A673 (cell line): ENCODE measurements around the gene TEX44. TPM values are rescaled to one million over a fixed set of nuclear protein-coding genes. Genes with fewer than 3 reads are reported as not detected.

ENCODE experiments used
- BruUV-seq: library from RNA; stranded (reverse); fragments of 400-500 nt; replicated peaks from 2 replicates; lab custom pipeline; 2021; lab: Mats Ljungman, UMichigan
- CTCF ChIA-PET: fragments of 300-600 bp; sonication (Branson Sonifier 250); formaldehyde crosslinking; loops from one replicate; lab custom pipeline; 2022; ENCODE audit warnings: antibody characterized with exemption; lab: Charles Lee
- POLR2A ChIA-PET: fragments of 300-600 bp; sonication (Branson Sonifier 250); formaldehyde crosslinking; loops from one replicate; lab custom pipeline; 2022; ENCODE audit warnings: antibody characterized with exemption; ENCODE audit not compliant: low non-redundant PET; lab: Charles Lee
- DNase-seq: peaks from one replicate; pipeline ENCODE4 v3.0.0-alpha.2; 2015; ENCODE audit warnings: low spot score
- H3K27ac ChIP-seq: fragments of 200-600 bp; sonication (generic); 2 replicates; pipeline ENCODE4 v1.5.1; 2016; ENCODE audit warnings: mixed run types, low read depth, mild to moderate bottlenecking, mixed read lengths, antibody characterized with exemption, low read length; ENCODE audit not compliant: poor library complexity, severe bottlenecking
- H3K27me3 ChIP-seq: fragments of 200-600 bp; sonication (generic); replicated peaks from 2 replicates; pipeline ENCODE4 v1.6.1; 2017; ENCODE audit warnings: mixed run types, low read depth, mild to moderate bottlenecking, mixed read lengths, antibody characterized with exemption, low read length; ENCODE audit not compliant: insufficient read depth, poor library complexity
- H3K36me3 ChIP-seq: fragments of 200-600 bp; sonication (generic); 2 replicates; pipeline ENCODE4 v1.6.1; 2016; ENCODE audit warnings: mixed run types, mild to moderate bottlenecking, mixed read lengths, antibody characterized with exemption, low read length; ENCODE audit not compliant: insufficient read depth, poor library complexity, severe bottlenecking
- H3K4me1 ChIP-seq: fragments of 200-600 bp; sonication (generic); 2 replicates; pipeline ENCODE4 v1.6.1; 2017; ENCODE audit warnings: mixed run types, mild to moderate bottlenecking, mixed read lengths, antibody characterized with exemption, low read length; ENCODE audit not compliant: insufficient read depth, poor library complexity, severe bottlenecking
- H3K4me3 ChIP-seq: fragments of 200-600 bp; sonication (generic); 2 replicates; pipeline ENCODE4 v1.5.1; 2016; ENCODE audit warnings: low read depth, mixed run types, mild to moderate bottlenecking, mixed read lengths, low read length; ENCODE audit not compliant: poor library complexity, severe bottlenecking
- H3K9me3 ChIP-seq: fragments of 200-600 bp; sonication (generic); 2 replicates; pipeline ENCODE4 v1.6.1; 2016; ENCODE audit warnings: mixed run types, low read depth, mild to moderate bottlenecking, mixed read lengths, antibody characterized with exemption, low read length; ENCODE audit not compliant: poor library complexity, severe bottlenecking
- CTCF ChIP-seq: fragments of 300-800, 200-600 bp; sonication (generic); conservative IDR thresholded peaks from 2 replicates; pipeline ENCODE4 v1.5.1; 2017; ENCODE audit warnings: low read depth, mild to moderate bottlenecking, antibody characterized with exemption, low read length, moderate library complexity, mixed read lengths
- EZH2 ChIP-seq: fragments of 200-600 bp; sonication (generic); IDR thresholded peaks from 2 replicates; pipeline ENCODE4 v1.6.1; 2017; ENCODE audit warnings: borderline replicate concordance, low read depth, mild to moderate bottlenecking, mixed read lengths, antibody characterized with exemption, low read length; ENCODE audit not compliant: poor library complexity, severe bottlenecking
- intact Hi-C: fragments of 100-400 bp; cut with micrococcal nuclease; formaldehyde crosslinking; loops from one replicate; pipeline ENCODE4 v1.10.0; 2022; ENCODE audit not compliant: unreplicated experiment
- total RNA-seq: library from RNA; stranded (reverse); gene quantifications from 2 replicates; pipeline ENCODE4 v1.2.3, GENCODE V29; 2021

The TEX44 gene
- total RNA-seq, 1 experiment from 2014 or later, result not detected

- no peaks in the 10 kb centered on the region for H3K27me3 ChIP-seq
- H3K27ac ChIP-seq, result peak overlapping the region; percentile 42
- no peaks in the 10 kb centered on the region for H3K9me3 ChIP-seq
- DNase-seq, result peak; percentile 84
- intact Hi-C loops, result loop anchor here (2.0 to 5.0 kb wide), 2 partner anchors 95 to 168 kb away; partner anchors contain the start of genes PDE6D and PTMA
- ChIA-PET POLR2A (no interaction called here), CTCF (interaction anchor here (0.6 to 1.7 kb wide), 4 partner anchors 12 to 83 kb away, joined by 3 to 11 read pairs (median 3); no protein-coding TSS in a partner anchor)
- TF ChIP-seq EZH2 (no peak), CTCF (0 out of 2 replicates have a peak, but pooled peaks have one; percentile 21)
- H3K4me3 ChIP-seq, result peak overlapping the region; percentile 38
- H3K4me1 ChIP-seq, result peaks cover 27% of the 10 kb centered on the region
- no TSS peak for BruUV-seq
- no peaks in the 10 kb centered on the region for H3K36me3 ChIP-seq
These were observed 21.2 kb downstream of the TEX44 start for GRCh38 chr2:231613663-231614558.

- Histone ChIP-seq H3K36me3 (no peaks in the 10 kb centered on the region), H3K4me1 (peaks cover 27% of the 10 kb centered on the region), H3K27ac (peak overlapping the region; percentile 42), H3K27me3 (no peaks in the 10 kb centered on the region), H3K4me3 (peak overlapping the region; percentile 38), H3K9me3 (no peaks in the 10 kb centered on the region)
- CTCF ChIA-PET, result interaction anchor here (1.0 to 1.7 kb wide), 3 partner anchors 13 to 62 kb away, joined by 3 to 11 read pairs (median 3); no protein-coding TSS in a partner anchor
- TF ChIP-seq CTCF (no peak), EZH2 (no peak)
- no peak for DNase-seq
- intact Hi-C loops, result loop anchor here (2.0 to 5.0 kb wide), 2 partner anchors 94 to 168 kb away; partner anchors contain the start of genes PDE6D and PTMA
- BruUV-seq, result no TSS peak
- POLR2A ChIA-PET, result no interaction called here
These were observed 21.9 kb downstream of the TEX44 start for GRCh38 chr2:231614559-231615057.

- intact Hi-C loops, result loop anchor here (2.0 kb wide), 1 partner anchor 94 kb away; the partner anchor contains the start of gene PTMA
- POLR2A ChIA-PET, result no interaction called here
- DNase-seq, result no peak
- Histone ChIP-seq H3K4me3 (no peak overlapping the region), H3K4me1 (peaks cover 27% of the 10 kb centered on the region), H3K27me3 (no peaks in the 10 kb centered on the region), H3K27ac (no peak overlapping the region), H3K36me3 (no peaks in the 10 kb centered on the region), H3K9me3 (no peaks in the 10 kb centered on the region)
- CTCF ChIA-PET, result interaction anchor here (1.0 kb wide), 1 partner anchor 60 kb away, joined by 3 read pairs; no protein-coding TSS in a partner anchor
- no peak for TF ChIP-seq EZH2
- no peak for TF ChIP-seq CTCF
- BruUV-seq, result no TSS peak
These were observed 22.5 kb downstream of the TEX44 start for GRCh38 chr2:231615058-231615671.
